ENCODE data around the gene HECA. TPM values are rescaled to one million over a fixed set of nuclear protein-coding genes. Genes with fewer than 3 reads are reported as not detected.
A peak's percentile ranks its signal among the peaks of the same experiment; 100 is the strongest.

HECA gene
- total and polyA plus RNA-seq, 2 donors (not counting 1 experiment from before 2014, with no cell fraction given): 13.0 to 26.6 TPM

DNA sequence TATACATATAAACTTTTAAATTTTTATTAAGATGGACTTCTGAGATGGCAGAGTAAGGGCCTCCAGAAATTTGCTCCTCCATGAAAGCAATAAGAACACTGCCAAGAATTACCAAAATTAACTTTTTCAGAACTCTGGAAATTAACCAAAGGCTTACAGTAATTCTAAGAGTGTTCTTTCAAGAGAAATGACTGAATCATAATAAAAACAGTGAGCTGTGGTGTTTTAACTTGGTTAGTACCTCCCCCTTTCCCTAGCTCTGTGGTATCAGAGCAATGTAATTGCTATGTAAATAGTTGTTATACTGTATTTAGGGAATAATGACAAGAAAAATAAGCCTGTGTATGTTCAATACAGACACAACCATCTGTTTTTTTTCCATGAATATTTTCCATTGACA, 19.0 kb downstream of the HECA start:
- peak; percentile 77 to 87 for DNase-seq (ENCODE audit: low read depth in 2 of 2)
- TF ChIP-seq EZH2 (IDR thresholded peaks at IDR 0.05; ENCODE audit: low read length, missing control alignments): no peak
- TF ChIP-seq, protein P1, sequence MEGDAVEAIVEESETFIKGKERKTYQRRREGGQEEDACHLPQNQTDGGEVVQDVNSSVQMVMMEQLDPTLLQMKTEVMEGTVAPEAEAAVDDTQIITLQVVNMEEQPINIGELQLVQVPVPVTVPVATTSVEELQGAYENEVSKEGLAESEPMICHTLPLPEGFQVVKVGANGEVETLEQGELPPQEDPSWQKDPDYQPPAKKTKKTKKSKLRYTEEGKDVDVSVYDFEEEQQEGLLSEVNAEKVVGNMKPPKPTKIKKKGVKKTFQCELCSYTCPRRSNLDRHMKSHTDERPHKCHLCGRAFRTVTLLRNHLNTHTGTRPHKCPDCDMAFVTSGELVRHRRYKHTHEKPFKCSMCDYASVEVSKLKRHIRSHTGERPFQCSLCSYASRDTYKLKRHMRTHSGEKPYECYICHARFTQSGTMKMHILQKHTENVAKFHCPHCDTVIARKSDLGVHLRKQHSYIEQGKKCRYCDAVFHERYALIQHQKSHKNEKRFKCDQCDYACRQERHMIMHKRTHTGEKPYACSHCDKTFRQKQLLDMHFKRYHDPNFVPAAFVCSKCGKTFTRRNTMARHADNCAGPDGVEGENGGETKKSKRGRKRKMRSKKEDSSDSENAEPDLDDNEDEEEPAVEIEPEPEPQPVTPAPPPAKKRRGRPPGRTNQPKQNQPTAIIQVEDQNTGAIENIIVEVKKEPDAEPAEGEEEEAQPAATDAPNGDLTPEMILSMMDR (conservative IDR thresholded peaks at IDR 0.05 in 1 of 2, IDR thresholded peaks at IDR 0.05 in 1 of 2; ENCODE audit: low read depth in 1 of 2, low read length in 2 of 2): no peak
- no peaks in the 10 kb centered on the region for H3K36me3 ChIP-seq (ENCODE audit: control insufficient read depth, insufficient read depth, low read length)
- H3K27ac ChIP-seq (ENCODE audit: insufficient read depth, low read length): no peak overlapping the region
- no peak overlapping the region for H3K4me3 ChIP-seq (replicated peaks in 1 of 4; ENCODE audit: control extremely low read depth in 1 of 4, insufficient read depth in 1 of 4, low read depth in 3 of 4, low read length in 4 of 4)
- H3K9me3 ChIP-seq (ENCODE audit: control insufficient read depth, insufficient read depth, low read depth, low read length): no peaks in the 10 kb centered on the region
- no peaks in the 10 kb centered on the region for H4K20me1 ChIP-seq (ENCODE audit: control insufficient read depth, extremely low read depth, insufficient read depth, low read length)
- no peak overlapping the region for H2AFZ ChIP-seq (ENCODE audit: low read length)
- peaks cover 7% of the 10 kb centered on the region for H3K4me1 ChIP-seq (ENCODE audit: control insufficient read depth, extremely low read depth, insufficient read depth, low read length)
- H3K4me2 ChIP-seq (ENCODE audit: extremely low read depth, insufficient read depth, low read length): no peak overlapping the region
- no peaks in the 10 kb centered on the region for H3K27me3 ChIP-seq (ENCODE audit: control insufficient read depth, insufficient read depth, low read length)
- no peaks in the 10 kb centered on the region for H3K79me2 ChIP-seq (ENCODE audit: control insufficient read depth, insufficient read depth, low read length)
- no peak overlapping the region for H3K9ac ChIP-seq (ENCODE audit: insufficient read depth, low read length)

DNA sequence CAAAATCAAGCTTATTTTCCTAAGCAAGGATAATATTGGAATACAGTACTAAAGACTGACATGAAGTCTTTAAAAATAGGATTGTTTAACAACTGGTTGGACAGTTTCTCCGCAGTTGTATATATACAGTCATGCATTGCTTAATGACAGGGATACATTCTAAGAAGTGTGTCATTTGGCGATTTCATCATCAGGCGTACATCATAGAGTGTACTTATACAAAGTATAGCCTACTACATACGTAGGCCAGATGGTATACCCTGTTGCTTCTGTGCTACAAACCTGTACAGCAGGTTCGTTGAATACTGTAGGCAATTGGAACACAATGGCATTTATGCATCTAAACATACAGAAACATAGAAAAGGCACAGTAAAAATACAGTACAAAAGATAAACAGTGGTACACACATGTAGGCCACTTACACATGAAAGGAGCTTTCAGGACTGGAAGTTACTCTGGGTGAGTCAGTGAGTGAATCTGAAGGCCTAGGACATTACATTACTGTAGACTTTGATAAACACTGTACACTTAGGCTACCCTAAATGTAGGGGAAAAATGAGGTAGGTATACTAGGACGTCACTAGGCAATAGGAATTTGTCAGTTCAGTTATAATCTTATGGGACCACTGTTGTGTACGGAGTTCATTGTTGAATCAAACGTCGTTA, 20.1 kb downstream of the HECA start:
- peak in 1 of 2 donors; percentile 60 for DNase-seq (ENCODE audit: low read depth in 2 of 2)
- Histone ChIP-seq H3K79me2 (ENCODE audit: control insufficient read depth, insufficient read depth, low read length) (no peaks in the 10 kb centered on the region), H3K36me3 (ENCODE audit: control insufficient read depth, insufficient read depth, low read length) (no peaks in the 10 kb centered on the region), H4K20me1 (ENCODE audit: control insufficient read depth, extremely low read depth, insufficient read depth, low read length) (no peaks in the 10 kb centered on the region), H3K27me3 (ENCODE audit: control insufficient read depth, insufficient read depth, low read length) (no peaks in the 10 kb centered on the region), H3K27ac (ENCODE audit: insufficient read depth, low read length) (no peak overlapping the region), H3K4me1 (ENCODE audit: control insufficient read depth, extremely low read depth, insufficient read depth, low read length) (peaks cover 2% of the 10 kb centered on the region), H3K9ac (ENCODE audit: insufficient read depth, low read length) (no peak overlapping the region), H3K4me3 (replicated peaks in 1 of 4; ENCODE audit: control extremely low read depth in 1 of 4, insufficient read depth in 1 of 4, low read depth in 3 of 4, low read length in 4 of 4) (no peak overlapping the region), H3K9me3 (ENCODE audit: control insufficient read depth, insufficient read depth, low read depth, low read length) (no peaks in the 10 kb centered on the region), H3K4me2 (ENCODE audit: extremely low read depth, insufficient read depth, low read length) (no peak overlapping the region), H2AFZ (ENCODE audit: low read length) (no peak overlapping the region)
- TF ChIP-seq, protein P1 (conservative IDR thresholded peaks at IDR 0.05 in 1 of 2, IDR thresholded peaks at IDR 0.05 in 1 of 2; ENCODE audit: low read depth in 1 of 2, low read length in 2 of 2): no peak
- TF ChIP-seq EZH2 (IDR thresholded peaks at IDR 0.05; ENCODE audit: low read length, missing control alignments): no peak

DNA sequence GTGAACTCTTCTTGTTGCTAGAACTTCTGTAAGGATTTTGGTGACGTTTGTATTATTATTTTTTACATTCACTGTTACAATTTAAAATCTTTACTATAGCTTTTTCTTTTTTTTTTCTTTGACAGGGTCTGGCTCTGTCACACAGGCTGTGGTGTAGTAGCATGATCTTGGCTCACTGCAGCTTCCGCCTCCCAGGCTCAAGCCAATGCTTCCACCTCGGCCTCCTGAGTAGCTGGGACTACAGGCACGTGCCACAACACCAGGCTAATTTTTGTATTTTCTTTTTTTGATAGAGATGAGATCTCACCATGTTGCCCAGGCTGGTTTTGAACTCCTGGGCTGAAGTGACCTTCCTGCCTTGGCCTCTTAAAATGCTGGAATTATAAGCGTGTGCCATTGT, 21.2 kb downstream of the HECA start:
- Histone ChIP-seq H2AFZ (ENCODE audit: low read length) (no peak overlapping the region), H4K20me1 (ENCODE audit: control insufficient read depth, extremely low read depth, insufficient read depth, low read length) (no peaks in the 10 kb centered on the region), H3K27me3 (ENCODE audit: control insufficient read depth, insufficient read depth, low read length) (no peaks in the 10 kb centered on the region), H3K4me2 (ENCODE audit: extremely low read depth, insufficient read depth, low read length) (no peak overlapping the region), H3K79me2 (ENCODE audit: control insufficient read depth, insufficient read depth, low read length) (no peaks in the 10 kb centered on the region), H3K4me3 (replicated peaks in 1 of 4; ENCODE audit: control extremely low read depth in 1 of 4, insufficient read depth in 1 of 4, low read depth in 3 of 4, low read length in 4 of 4) (no peak overlapping the region), H3K36me3 (ENCODE audit: control insufficient read depth, insufficient read depth, low read length) (no peaks in the 10 kb centered on the region), H3K4me1 (ENCODE audit: control insufficient read depth, extremely low read depth, insufficient read depth, low read length) (peaks cover 2% of the 10 kb centered on the region), H3K27ac (ENCODE audit: insufficient read depth, low read length) (no peak overlapping the region), H3K9ac (ENCODE audit: insufficient read depth, low read length) (no peak overlapping the region), H3K9me3 (ENCODE audit: control insufficient read depth, insufficient read depth, low read depth, low read length) (no peaks in the 10 kb centered on the region)
- TF ChIP-seq, protein P1 (conservative IDR thresholded peaks at IDR 0.05 in 1 of 2, IDR thresholded peaks at IDR 0.05 in 1 of 2; ENCODE audit: low read depth in 1 of 2, low read length in 2 of 2): no peak
- TF ChIP-seq EZH2 (IDR thresholded peaks at IDR 0.05; ENCODE audit: low read length, missing control alignments): no peak
- no peak for DNase-seq (ENCODE audit: low read depth in 2 of 2)
